Activated CD8-positive, alpha-beta T cell treated with anti-CD3 and anti-CD28 coated beads for 36 hours (primary cell): Measurements from ENCODE around the gene MAP6. TPM values are rescaled to one million over a fixed set of nuclear protein-coding genes. Genes with fewer than 3 reads are reported as not detected.

Source experiments
- ATAC-seq: fragments of 200-7000 bp; cut with Tn5 transposase; one replicate; pipeline ENCODE4 v1.10.0; 2021; ENCODE audit warnings: mild to moderate bottlenecking, moderate library complexity
- CTCF ChIA-PET: fragments of 350-600 bp; sonication (Branson Sonifier 250); formaldehyde crosslinking; loops from one replicate; lab custom pipeline; 2021; ENCODE audit warnings: antibody characterized with exemption; lab: Charles Lee
- POLR2A ChIA-PET: fragments of 350-600 bp; sonication (Branson Sonifier 250); formaldehyde crosslinking; loops from one replicate; lab custom pipeline; 2021; ENCODE audit warnings: antibody characterized with exemption; lab: Charles Lee
- DNase-seq: peaks from one replicate; pipeline ENCODE4 v3.0.0-alpha.2; 2020
- H3K27ac Mint-ChIP-seq: one replicate; pipeline ENCODE4 v1.8.0; 2021; ENCODE audit warnings: mild to moderate bottlenecking, mixed read lengths
- H3K27me3 Mint-ChIP-seq: one replicate; pipeline ENCODE4 v1.8.0; 2021; ENCODE audit warnings: mixed read lengths
- H3K36me3 Mint-ChIP-seq: one replicate; pipeline ENCODE4 v1.8.0; 2021; ENCODE audit warnings: low read depth, mixed read lengths
- H3K4me1 Mint-ChIP-seq: one replicate; pipeline ENCODE4 v1.8.0; 2021; ENCODE audit warnings: low read depth, mixed read lengths
- H3K4me3 Mint-ChIP-seq: one replicate; pipeline ENCODE4 v1.8.0; 2021; ENCODE audit warnings: mild to moderate bottlenecking, moderate library complexity, mixed read lengths
- H3K9me3 Mint-ChIP-seq: one replicate; pipeline ENCODE4 v1.8.0; 2021; ENCODE audit warnings: mixed read lengths
- CTCF ChIP-seq: fragments of 200-600 bp; IDR thresholded peaks from one replicate; pipeline ENCODE4 v1.8.0; 2022; ENCODE audit warnings: antibody characterized with exemption, mild to moderate bottlenecking
- intact Hi-C: fragments of 100-400 bp; cut with micrococcal nuclease; formaldehyde crosslinking; loops from one replicate; pipeline ENCODE4 v1.10.0; 2022
- total RNA-seq, 2 experiments: library from RNA; stranded (reverse); gene quantifications; one replicate each; pipeline ENCODE4 v1.2.3, GENCODE V29; 2021

The MAP6 gene
- total RNA-seq, 2 experiments from 2014 or later, result not detected

- no peaks in the 10 kb centered on the region for H3K36me3 Mint-ChIP-seq
Measured at GRCh38 chr11:75714211-75714610, 45.4 kb upstream of the MAP6 start.

GRCh38 chr11:75706260-75706729 is 37.5 kb upstream of the MAP6 start:
- peak; percentile 94 for TF ChIP-seq CTCF
- ChIA-PET CTCF (interaction anchor here (0.6 to 3.1 kb wide), 57 partner anchors 8 to 805 kb away, joined by 3 to 16 read pairs (median 4); partner anchors contain the start of genes MAP6 and MOGAT2), POLR2A (interaction anchor here (0.6 kb wide), 1 partner anchor 244 kb away, joined by 3 read pairs; no protein-coding TSS in a partner anchor)
- no peaks in the 10 kb centered on the region for H3K36me3 Mint-ChIP-seq
- H3K27me3 Mint-ChIP-seq, result peaks cover 3% of the 10 kb centered on the region
- no peak overlapping the region for H3K4me3 Mint-ChIP-seq
- no peak overlapping the region for H3K27ac Mint-ChIP-seq
- DNase-seq, result peak; percentile 65
- H3K4me1 Mint-ChIP-seq, result no peaks in the 10 kb centered on the region
- H3K9me3 Mint-ChIP-seq, result no peaks in the 10 kb centered on the region
- intact Hi-C loops, result no loop called here
- peak; percentile 98 for ATAC-seq

More at GRCh38 chr11:75714211-75714610, 45.4 kb upstream of the MAP6 start:
- Mint-ChIP-seq H3K27me3 (peaks cover 3% of the 10 kb centered on the region), H3K27ac (no peak overlapping the region), H3K9me3 (no peaks in the 10 kb centered on the region), H3K4me3 (no peak overlapping the region), H3K4me1 (no peaks in the 10 kb centered on the region)
- ChIA-PET CTCF (interaction anchor here (1.6 kb wide), 1 partner anchor 8 kb away, joined by 12 read pairs; no protein-coding TSS in a partner anchor), POLR2A (no interaction called here)
- TF ChIP-seq CTCF, result no peak
- ATAC-seq, result no peak
- intact Hi-C loops, result no loop called here
- no peak for DNase-seq

GRCh38 chr11:75705541-75705940 is 36.7 kb upstream of the MAP6 start:
- intact Hi-C loops, result no loop called here
- H3K4me1 Mint-ChIP-seq, result no peaks in the 10 kb centered on the region
- no peak for DNase-seq

GRCh38 chr11:75703695-75704237 is 34.9 kb upstream of the MAP6 start:
- CTCF ChIA-PET, result interaction anchor here (0.7 kb wide), 1 partner anchor 56 kb away, joined by 3 read pairs; no protein-coding TSS in a partner anchor
- H3K27me3 Mint-ChIP-seq, result peaks cover 8% of the 10 kb centered on the region
- no peak for TF ChIP-seq CTCF

More at GRCh38 chr11:75705541-75705940, 36.7 kb upstream of the MAP6 start:
- no peak for ATAC-seq
- Mint-ChIP-seq H3K9me3 (no peaks in the 10 kb centered on the region), H3K36me3 (no peaks in the 10 kb centered on the region), H3K27me3 (peaks cover 2% of the 10 kb centered on the region), H3K4me3 (no peak overlapping the region), H3K27ac (no peak overlapping the region)
- TF ChIP-seq CTCF, result no peak
- CTCF ChIA-PET, result interaction anchor here (0.6 to 3.1 kb wide), 54 partner anchors 8 to 806 kb away, joined by 3 to 16 read pairs (median 4); partner anchors contain the start of genes MAP6 and MOGAT2
- POLR2A ChIA-PET, result interaction anchor here (0.6 kb wide), 1 partner anchor 245 kb away, joined by 3 read pairs; no protein-coding TSS in a partner anchor

GRCh38 chr11:75700940-75701339 is 32.1 kb upstream of the MAP6 start:
- peaks cover 24% of the 10 kb centered on the region for H3K27me3 Mint-ChIP-seq

More at GRCh38 chr11:75703695-75704237, 34.9 kb upstream of the MAP6 start:
- POLR2A ChIA-PET, result no interaction called here
- H3K27ac Mint-ChIP-seq, result no peak overlapping the region
- no peaks in the 10 kb centered on the region for H3K4me1 Mint-ChIP-seq
- no peaks in the 10 kb centered on the region for H3K36me3 Mint-ChIP-seq
- H3K4me3 Mint-ChIP-seq, result no peak overlapping the region
- intact Hi-C loops, result no loop called here
- no peak for DNase-seq
- ATAC-seq, result no peak
- H3K9me3 Mint-ChIP-seq, result no peaks in the 10 kb centered on the region

More at GRCh38 chr11:75700940-75701339, 32.1 kb upstream of the MAP6 start:
- ChIA-PET CTCF (interaction anchor here (0.9 kb wide), 1 partner anchor 22 kb away, joined by 5 read pairs; no protein-coding TSS in a partner anchor), POLR2A (no interaction called here)
- Mint-ChIP-seq H3K9me3 (no peaks in the 10 kb centered on the region), H3K27ac (no peak overlapping the region), H3K36me3 (no peaks in the 10 kb centered on the region), H3K4me3 (no peak overlapping the region), H3K4me1 (no peaks in the 10 kb centered on the region)
- ATAC-seq (no peak), DNase-seq (no peak)
- TF ChIP-seq CTCF, result no peak
- intact Hi-C loops, result no loop called here
